Measurements from ENCODE around the gene KMO.

The KMO gene

GRCh38 chr1:241536304-241536703 lies 4.1 kb downstream of the KMO start:
- DNase-seq (ENCODE audit: low read depth), result no peak

GRCh38 chr1:241536969-241537368 lies 4.8 kb downstream of the KMO start:
- DNase-seq (ENCODE audit: low read depth), result no peak
- H3K4me3 ChIP-seq (ENCODE audit: low read length), result no peak overlapping the region
- TF ChIP-seq CTCF (conservative IDR thresholded peaks at IDR 0.05; ENCODE audit: low read length), result no peak

More at GRCh38 chr1:241536304-241536703, 4.1 kb downstream of the KMO start:
- TF ChIP-seq CTCF (conservative IDR thresholded peaks at IDR 0.05; ENCODE audit: low read length), result no peak
- no peak overlapping the region for H3K4me3 ChIP-seq (ENCODE audit: low read length)

GRCh38 chr1:241542199-241542907 lies 10.2 kb downstream of the KMO start:
- no peak for DNase-seq (ENCODE audit: low read depth)
- no peak for TF ChIP-seq CTCF (conservative IDR thresholded peaks at IDR 0.05; ENCODE audit: low read length)
- no peak overlapping the region for H3K4me3 ChIP-seq (ENCODE audit: low read length)

- no peak for TF ChIP-seq CTCF (conservative IDR thresholded peaks at IDR 0.05; ENCODE audit: low read length)
These were observed 15.8 kb downstream of the KMO start for GRCh38 chr1:241548008-241548407.

GRCh38 chr1:241550318-241550717 lies 18.1 kb downstream of the KMO start:
- no peak for DNase-seq (ENCODE audit: low read depth)
- no peak overlapping the region for H3K4me3 ChIP-seq (ENCODE audit: low read length)
- TF ChIP-seq CTCF (conservative IDR thresholded peaks at IDR 0.05; ENCODE audit: low read length), result no peak

More at GRCh38 chr1:241548008-241548407, 15.8 kb downstream of the KMO start:
- no peak for DNase-seq (ENCODE audit: low read depth)
- no peak overlapping the region for H3K4me3 ChIP-seq (ENCODE audit: low read length)

GRCh38 chr1:241551759-241552638 lies 19.8 kb downstream of the KMO start:
- no peak for TF ChIP-seq CTCF (conservative IDR thresholded peaks at IDR 0.05; ENCODE audit: low read length)
- DNase-seq (ENCODE audit: low read depth), result no peak
- H3K4me3 ChIP-seq (ENCODE audit: low read length), result no peak overlapping the region

All from AG10803 (cell line).